GM23338 (cell line): Measurements from ENCODE around the gene CATSPERE.

Experiments used
- EZH2 ChIP-seq: fragments of 200-600 bp; sonication (generic); IDR thresholded peaks from one replicate; pipeline ENCODE4 v1.8.0; 2017; ENCODE audit warnings: antibody characterized with exemption, mild to moderate bottlenecking, low read depth; ENCODE audit not compliant: unreplicated experiment
- NANOG ChIP-seq: IDR thresholded peaks from 2 replicates; pipeline ENCODE4 v1.6.1; 2016; ENCODE audit warnings: antibody characterized with exemption, borderline replicate concordance
- POLR2AphosphoS5 ChIP-seq: IDR thresholded peaks from 2 replicates; pipeline ENCODE4 v1.6.1; 2016; ENCODE audit warnings: antibody characterized with exemption, low read depth
- STAT1 ChIP-seq: IDR thresholded peaks from one replicate; pipeline ENCODE4 v1.6.1; 2016; ENCODE audit warnings: antibody characterized with exemption; ENCODE audit not compliant: unreplicated experiment
- TF ChIP-seq, protein P1 (sequence below), 2 experiments: fragments of 200-600 bp in 1 of 2; sonication (generic) in 1 of 2; conservative IDR thresholded peaks; 2 replicates each; pipeline versions ENCODE4 v1.5.1 to v1.6.1; 2016 to 2017; ENCODE audit warnings: antibody characterized with exemption in 2 of 2, low read depth in 2 of 2, mild to moderate bottlenecking in 2 of 2, moderate library complexity in 1 of 2

DNA sequence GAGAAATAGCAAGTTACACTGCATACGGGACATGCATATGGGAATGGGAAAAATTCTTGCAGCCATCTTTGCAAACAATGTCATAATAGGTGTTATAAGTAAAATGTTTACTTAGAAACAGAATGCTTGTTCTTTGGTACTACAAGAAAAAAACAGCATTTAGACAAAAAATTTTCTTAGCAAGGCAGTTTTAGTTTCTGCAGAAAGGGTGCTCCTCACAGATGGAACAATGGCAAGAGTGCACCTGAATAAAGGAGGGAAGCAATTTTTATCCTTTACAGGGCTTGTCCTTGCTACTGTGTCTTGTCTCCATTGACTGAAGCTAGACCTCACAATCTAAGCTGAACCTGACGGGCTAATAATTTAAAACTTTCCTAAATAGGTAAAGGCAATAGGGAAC, 112.7 kb downstream of the CATSPERE start:
- TF ChIP-seq, protein P1, sequence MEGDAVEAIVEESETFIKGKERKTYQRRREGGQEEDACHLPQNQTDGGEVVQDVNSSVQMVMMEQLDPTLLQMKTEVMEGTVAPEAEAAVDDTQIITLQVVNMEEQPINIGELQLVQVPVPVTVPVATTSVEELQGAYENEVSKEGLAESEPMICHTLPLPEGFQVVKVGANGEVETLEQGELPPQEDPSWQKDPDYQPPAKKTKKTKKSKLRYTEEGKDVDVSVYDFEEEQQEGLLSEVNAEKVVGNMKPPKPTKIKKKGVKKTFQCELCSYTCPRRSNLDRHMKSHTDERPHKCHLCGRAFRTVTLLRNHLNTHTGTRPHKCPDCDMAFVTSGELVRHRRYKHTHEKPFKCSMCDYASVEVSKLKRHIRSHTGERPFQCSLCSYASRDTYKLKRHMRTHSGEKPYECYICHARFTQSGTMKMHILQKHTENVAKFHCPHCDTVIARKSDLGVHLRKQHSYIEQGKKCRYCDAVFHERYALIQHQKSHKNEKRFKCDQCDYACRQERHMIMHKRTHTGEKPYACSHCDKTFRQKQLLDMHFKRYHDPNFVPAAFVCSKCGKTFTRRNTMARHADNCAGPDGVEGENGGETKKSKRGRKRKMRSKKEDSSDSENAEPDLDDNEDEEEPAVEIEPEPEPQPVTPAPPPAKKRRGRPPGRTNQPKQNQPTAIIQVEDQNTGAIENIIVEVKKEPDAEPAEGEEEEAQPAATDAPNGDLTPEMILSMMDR (conservative IDR thresholded peaks at IDR 0.05; ENCODE audit: low read depth in 2 of 2), result no peak
- TF ChIP-seq EZH2, result no peak
- TF ChIP-seq POLR2AphosphoS5, result no peak
- TF ChIP-seq NANOG, result no peak
- TF ChIP-seq STAT1, result no peak
